Upper lobe of right lung (tissue), 1 donor: ENCODE results near the gene QPCTL. TPM values are rescaled to one million over a fixed set of nuclear protein-coding genes. Genes with fewer than 3 reads are reported as not detected.

ENCODE experiments used
- ATAC-seq: fragments of 200-7000 bp; cut with Tn5 transposase; one replicate; pipeline ENCODE4 v1.9.1; 2020; ENCODE audit warnings: mild to moderate bottlenecking, moderate library complexity
- DNase-seq: peaks from one replicate; pipeline ENCODE4 v3.0.0-alpha.2; 2020
- H3K27ac ChIP-seq: fragments of 200-600 bp; one replicate; pipeline ENCODE4 v1.8.0; 2022
- H3K27me3 ChIP-seq: fragments of 200-600 bp; one replicate; pipeline ENCODE4 v1.8.0; 2022; ENCODE audit warnings: mild to moderate bottlenecking
- H3K36me3 ChIP-seq: fragments of 200-600 bp; one replicate; pipeline ENCODE4 v1.8.0; 2022
- H3K4me1 ChIP-seq: fragments of 200-600 bp; one replicate; pipeline ENCODE4 v1.8.0; 2022
- H3K4me3 ChIP-seq: fragments of 200-600 bp; one replicate; pipeline ENCODE4 v1.8.0; 2022; ENCODE audit warnings: mild to moderate bottlenecking
- H3K9me3 ChIP-seq: fragments of 200-600 bp; one replicate; pipeline ENCODE4 v1.8.0; 2022
- intact Hi-C: fragments of 100-400 bp; cut with DNase I; formaldehyde crosslinking; loops from one replicate; pipeline ENCODE4 v1.11.0; 2022
- long read RNA-seq: library from polyadenylated mRNA; unstranded; transcript quantifications from one replicate; pipeline ENCODE4 v2.0.0, GENCODE V29; 2021
- total RNA-seq: library from RNA; stranded (reverse); fragmentation: NEBNext Ultra II Directional; extraction: Animal tissue kit (Norgen Biotek cat#: 25700); gene quantifications from one replicate; pipeline ENCODE4 v1.2.1, GENCODE V29; 2021
- TF ChIP-seq, protein P1 (sequence below): fragments of 200-600 bp; IDR thresholded peaks from one replicate; pipeline ENCODE4 v1.8.0; 2022; ENCODE audit warnings: antibody characterized with exemption
- donor health status: DM: no; HTN: yes; CAD: no; lungs with severe emphysema.

Gene QPCTL
- 7.0 TPM for total RNA-seq
- long read RNA-seq, partial matches to known transcripts = 1 of 2 reads
- long read RNA-seq, other reads (novel, unspliced or antisense) = 0 of 2 reads

DNA sequence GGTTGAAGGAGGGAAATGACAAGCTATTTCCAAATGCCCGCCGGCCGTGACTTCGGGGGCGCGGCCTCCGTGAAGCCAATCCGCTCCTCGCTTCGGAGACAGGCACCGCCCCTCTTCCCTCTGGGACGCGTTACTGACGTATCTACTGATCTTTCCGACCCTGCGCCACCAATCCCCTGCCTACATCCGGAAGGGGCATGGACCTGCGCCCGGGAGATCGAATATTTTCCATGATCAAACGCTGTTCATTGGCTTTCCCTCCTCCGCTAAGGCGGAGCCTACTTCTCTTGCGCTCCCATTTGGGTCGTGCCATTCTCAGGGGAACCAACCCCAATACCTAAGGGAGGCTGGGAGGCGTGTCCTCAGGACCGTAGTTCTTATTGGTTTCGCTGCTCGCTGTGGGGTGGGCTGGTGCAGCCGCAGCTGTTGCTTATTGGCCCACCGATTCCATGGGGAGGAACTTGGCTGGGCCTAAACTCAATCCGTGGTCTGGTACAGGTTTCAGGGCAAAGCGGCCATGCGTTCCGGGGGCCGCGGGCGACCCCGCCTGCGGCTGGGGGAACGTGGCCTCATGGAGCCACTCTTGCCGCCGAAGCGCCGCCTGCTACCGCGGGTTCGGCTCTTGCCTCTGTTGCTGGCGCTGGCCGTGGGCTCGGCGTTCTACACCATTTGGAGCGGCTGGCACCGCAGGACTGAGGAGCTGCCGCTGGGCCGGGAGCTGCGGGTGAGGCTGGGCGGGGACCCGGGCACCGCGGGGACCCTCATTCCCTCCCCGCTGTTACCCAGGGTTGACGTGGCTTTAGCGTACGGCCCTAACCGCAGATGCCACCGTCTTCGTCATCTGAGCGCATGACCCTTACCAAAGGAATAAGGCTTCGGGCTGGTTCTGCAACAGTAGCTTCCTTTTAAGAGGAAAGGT is at the start of gene QPCTL:
QPCTL (plus strand) TSS at position 480 of the 919 bp plus-strand sequence; CDS start at position 518, 38 bp downstream.
- peak; percentile 98 for DNase-seq
- TF ChIP-seq, protein P1, sequence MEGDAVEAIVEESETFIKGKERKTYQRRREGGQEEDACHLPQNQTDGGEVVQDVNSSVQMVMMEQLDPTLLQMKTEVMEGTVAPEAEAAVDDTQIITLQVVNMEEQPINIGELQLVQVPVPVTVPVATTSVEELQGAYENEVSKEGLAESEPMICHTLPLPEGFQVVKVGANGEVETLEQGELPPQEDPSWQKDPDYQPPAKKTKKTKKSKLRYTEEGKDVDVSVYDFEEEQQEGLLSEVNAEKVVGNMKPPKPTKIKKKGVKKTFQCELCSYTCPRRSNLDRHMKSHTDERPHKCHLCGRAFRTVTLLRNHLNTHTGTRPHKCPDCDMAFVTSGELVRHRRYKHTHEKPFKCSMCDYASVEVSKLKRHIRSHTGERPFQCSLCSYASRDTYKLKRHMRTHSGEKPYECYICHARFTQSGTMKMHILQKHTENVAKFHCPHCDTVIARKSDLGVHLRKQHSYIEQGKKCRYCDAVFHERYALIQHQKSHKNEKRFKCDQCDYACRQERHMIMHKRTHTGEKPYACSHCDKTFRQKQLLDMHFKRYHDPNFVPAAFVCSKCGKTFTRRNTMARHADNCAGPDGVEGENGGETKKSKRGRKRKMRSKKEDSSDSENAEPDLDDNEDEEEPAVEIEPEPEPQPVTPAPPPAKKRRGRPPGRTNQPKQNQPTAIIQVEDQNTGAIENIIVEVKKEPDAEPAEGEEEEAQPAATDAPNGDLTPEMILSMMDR = no peak
- H3K27me3 ChIP-seq = no peaks in the 10 kb centered on the region
- intact Hi-C loops = no loop called here
- no peaks in the 10 kb centered on the region for H3K9me3 ChIP-seq
- peaks cover 17% of the 10 kb centered on the region for H3K4me1 ChIP-seq
- peak within 1 kb of the TSS; percentile 88 for H3K4me3 ChIP-seq
- H3K27ac ChIP-seq = peak within 1 kb of the TSS; percentile 95
- peak; percentile 95 for ATAC-seq
- peaks cover 14% of the 10 kb centered on the region for H3K36me3 ChIP-seq

DNA sequence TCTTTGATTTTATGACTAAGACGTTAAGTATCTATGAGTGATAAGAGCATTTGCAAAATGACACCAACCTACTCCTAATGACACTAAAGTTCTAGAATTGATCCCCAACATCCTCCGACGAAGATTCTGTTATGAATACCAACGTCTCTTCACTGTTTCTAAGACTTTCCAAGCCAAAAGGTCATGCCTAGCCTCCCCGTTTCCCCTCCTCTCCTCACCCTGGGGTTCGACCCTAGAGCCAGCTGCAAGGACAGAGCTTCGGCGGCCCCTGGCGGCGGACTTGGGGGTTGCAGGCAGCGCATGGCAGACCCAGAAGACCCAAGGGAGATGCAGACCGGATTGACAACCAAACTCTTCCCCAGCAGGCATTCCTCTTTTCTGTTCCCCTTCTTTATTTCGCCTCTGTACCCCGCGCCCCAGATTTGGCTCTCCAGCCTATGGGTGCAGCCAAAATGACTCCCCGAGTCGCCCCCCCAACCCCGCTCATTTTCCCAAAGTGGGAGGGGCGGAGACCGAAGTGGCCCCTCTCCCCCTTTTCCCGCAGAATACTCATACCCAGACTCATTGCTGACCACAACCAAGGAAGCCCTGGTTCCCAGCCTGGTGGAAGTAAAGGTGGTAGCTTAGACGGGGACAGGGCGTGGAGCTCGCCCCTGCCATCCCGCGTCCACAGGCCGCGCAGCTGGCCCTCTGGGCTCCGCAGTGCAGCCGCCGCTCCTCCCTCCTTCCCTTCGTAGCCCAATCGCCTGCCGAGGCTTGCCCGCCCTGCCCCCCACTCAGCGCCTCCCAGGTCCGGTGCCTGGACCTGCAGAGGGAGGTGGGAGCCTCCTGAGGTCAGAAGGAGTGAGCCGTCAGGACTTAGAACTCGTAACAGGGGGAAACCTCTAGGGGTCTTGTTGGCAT is 49.2 kb upstream of the QPCTL start:
- H3K4me3 ChIP-seq = peak overlapping the region; percentile 53
- H3K27ac ChIP-seq = no peak overlapping the region
- ATAC-seq (peak; percentile 65), DNase-seq (peak; percentile 91)
- peaks cover 55% of the 10 kb centered on the region for H3K4me1 ChIP-seq
- intact Hi-C loops = loop anchor here (5.0 to 10.0 kb wide), 2 partner anchors 36 to 118 kb away; no protein-coding TSS in a partner anchor
- H3K9me3 ChIP-seq = no peaks in the 10 kb centered on the region
- H3K36me3 ChIP-seq = no peaks in the 10 kb centered on the region
- no peaks in the 10 kb centered on the region for H3K27me3 ChIP-seq
- TF ChIP-seq, protein P1 = peak; percentile 99

DNA sequence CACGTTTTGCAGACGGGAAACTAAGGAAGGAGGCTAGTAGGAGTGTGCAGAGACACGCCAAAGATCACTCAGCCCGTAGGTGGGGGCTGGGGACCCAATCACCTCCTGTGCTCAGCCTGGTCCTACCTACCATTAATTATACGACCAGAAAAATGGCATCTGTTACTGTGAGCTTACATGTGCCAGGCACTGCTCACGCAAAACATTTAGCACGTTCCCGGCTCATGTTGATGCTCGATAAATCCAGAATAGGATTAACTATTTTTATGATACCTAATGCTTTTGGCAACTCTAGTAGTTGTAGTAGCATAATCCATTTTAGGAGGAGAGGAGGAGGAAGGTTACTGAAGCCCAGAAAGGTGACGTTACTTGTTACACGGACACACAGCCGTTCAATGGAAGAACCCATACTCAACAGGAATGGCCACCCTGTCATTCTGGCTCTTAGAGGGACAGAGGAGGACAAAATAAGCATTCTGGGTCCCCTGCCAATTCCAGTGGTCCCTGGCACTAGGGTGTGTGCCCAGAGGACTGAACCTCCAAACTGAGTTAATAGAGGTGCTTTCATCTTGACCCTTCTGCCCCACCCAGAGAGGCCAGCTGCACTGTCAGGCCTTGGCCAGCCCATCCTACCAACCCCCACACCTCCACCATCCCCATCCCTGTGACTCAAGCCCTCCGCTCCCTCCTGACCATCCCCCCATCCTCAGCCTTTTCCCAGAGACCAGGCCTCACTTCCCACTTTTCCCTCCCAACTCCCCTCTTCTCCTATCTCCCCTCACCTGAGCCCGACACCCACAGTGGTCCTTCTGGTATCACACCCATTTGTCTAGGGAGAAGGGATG is 48.3 kb upstream of the QPCTL start:
- Histone ChIP-seq H3K9me3 (no peaks in the 10 kb centered on the region), H3K27me3 (no peaks in the 10 kb centered on the region), H3K4me3 (no peak overlapping the region), H3K4me1 (peaks cover 49% of the 10 kb centered on the region), H3K27ac (no peak overlapping the region), H3K36me3 (no peaks in the 10 kb centered on the region)
- intact Hi-C loops = loop anchor here (5.0 to 10.0 kb wide), 2 partner anchors 37 to 119 kb away; no protein-coding TSS in a partner anchor
- TF ChIP-seq, protein P1 = no peak
- DNase-seq (no peak), ATAC-seq (no peak)

DNA sequence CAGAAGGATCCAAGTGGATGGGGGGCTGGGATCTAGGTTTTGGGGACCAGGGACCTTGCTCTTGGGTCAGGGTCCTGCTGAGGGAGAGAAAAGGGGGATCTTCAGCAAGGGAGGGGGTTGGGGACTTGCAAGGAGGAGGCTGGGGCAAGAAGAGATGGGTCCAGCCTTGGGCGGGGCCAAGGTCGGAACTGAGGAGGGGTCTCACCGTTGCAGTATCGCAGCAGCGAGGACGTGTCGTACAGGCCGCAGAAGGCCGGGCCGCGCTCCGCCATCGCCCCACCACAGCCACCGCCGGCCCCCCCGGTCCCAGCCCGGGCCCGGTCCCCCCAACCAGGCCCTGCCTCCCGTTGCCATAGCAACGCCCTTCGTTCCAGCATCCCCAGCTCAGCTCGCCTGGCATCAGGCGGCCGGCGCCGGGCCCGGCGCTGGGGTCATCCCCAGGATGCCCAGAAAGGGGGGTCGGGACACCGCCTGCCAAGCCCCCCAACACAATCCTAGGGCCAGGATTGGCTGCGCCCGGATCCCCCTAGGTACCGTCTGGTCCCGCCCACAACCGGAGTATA is 47.3 kb upstream of the QPCTL start:
- no peaks in the 10 kb centered on the region for H3K27me3 ChIP-seq
- H3K4me1 ChIP-seq = peaks cover 42% of the 10 kb centered on the region
- TF ChIP-seq, protein P1 = no peak
- no peak for ATAC-seq
- DNase-seq = peak; percentile 65
- intact Hi-C loops = loop anchor here (10.0 kb wide), 1 partner anchor 120 kb away; no protein-coding TSS in a partner anchor
- H3K9me3 ChIP-seq = no peaks in the 10 kb centered on the region
- H3K4me3 ChIP-seq = peak overlapping the region; percentile 40
- no peak overlapping the region for H3K27ac ChIP-seq
- H3K36me3 ChIP-seq = no peaks in the 10 kb centered on the region
